Non-pigmented ciliary epithelial cell (primary cell): ENCODE measurements around the gene ERH.
"Not testable (repeated sequence)": the region's sequence is repeated elsewhere in the genome, so short reads cannot be mapped to it uniquely, and the experiment has no call there.

ENCODE experiments used
- DNase-seq: peaks from one replicate; pipeline ENCODE4 v3.0.0-alpha.2; 2010; ENCODE audit warnings: low read depth

ERH gene

GRCh38 chr14:69395929-69396328 lies 2.2 kb downstream of the ERH start:
- no peak for DNase-seq

GRCh38 chr14:69392481-69392880 lies 5.6 kb downstream of the ERH start:
- DNase-seq: no peak

- not testable (repeated sequence) for DNase-seq
Observed at GRCh38 chr14:69391400-69391799, 6.7 kb downstream of the ERH start.

- DNase-seq: no peak
Observed at GRCh38 chr14:69387311-69387710, 10.8 kb downstream of the ERH start.

GRCh38 chr14:69378274-69378673 lies 19.8 kb downstream of the ERH start:
- DNase-seq: no peak

- DNase-seq: peak; percentile 35
Observed at GRCh38 chr14:69376439-69376838, 21.7 kb downstream of the ERH start.

- DNase-seq: no peak
Observed at GRCh38 chr14:69375722-69376121, 22.4 kb downstream of the ERH start.

- DNase-seq: no peak
Observed at GRCh38 chr14:69375182-69375581, 22.9 kb downstream of the ERH start.

GRCh38 chr14:69374235-69374634 lies 23.9 kb downstream of the ERH start:
- DNase-seq: no peak

GRCh38 chr14:69373104-69373503 lies 25.0 kb downstream of the ERH start:
- no peak for DNase-seq

GRCh38 chr14:69372146-69372545 lies 26.0 kb downstream of the ERH start:
- DNase-seq: no peak

GRCh38 chr14:69370061-69370460 lies 28.0 kb downstream of the ERH start:
- no peak for DNase-seq

GRCh38 chr14:69368381-69368780 lies 29.7 kb downstream of the ERH start:
- DNase-seq: no peak

- DNase-seq: no peak
Observed at GRCh38 chr14:69366761-69367160, 31.3 kb downstream of the ERH start.

GRCh38 chr14:69366069-69366468 lies 32.0 kb downstream of the ERH start:
- no peak for DNase-seq

- DNase-seq: no peak
Observed at GRCh38 chr14:69364378-69364777, 33.7 kb downstream of the ERH start.

- no peak for DNase-seq
Observed at GRCh38 chr14:69363964-69364363, 34.1 kb downstream of the ERH start.

- DNase-seq: no peak
Observed at GRCh38 chr14:69363055-69363454, 35.0 kb downstream of the ERH start.

- DNase-seq: no peak
Observed at GRCh38 chr14:69360438-69361108, 37.5 kb downstream of the ERH start.

GRCh38 chr14:69358966-69359365 lies 39.1 kb downstream of the ERH start:
- no peak for DNase-seq

GRCh38 chr14:69358233-69358963 lies 39.7 kb downstream of the ERH start:
- DNase-seq: no peak

- DNase-seq: no peak
Observed at GRCh38 chr14:69357544-69358200, 40.4 kb downstream of the ERH start.

- no peak for DNase-seq
Observed at GRCh38 chr14:69356903-69357543, 41.1 kb downstream of the ERH start.
